K562 (cell line): Measurements from ENCODE around the gene PRRT1. TPM values are rescaled to one million over a fixed set of nuclear protein-coding genes. Genes with fewer than 3 reads are reported as not detected.

Source experiments
- AFF1 ChIP-seq, 2 experiments: fragments of 450-650 bp; IDR thresholded peaks; 2 replicates each; pipeline ENCODE4 v1.6.1; 2018; ENCODE audit warnings: mild to moderate bottlenecking in 2 of 2, low read depth in 1 of 2; ENCODE audit not compliant: partially characterized antibody in 2 of 2
- ARID2 ChIP-seq: fragments of 450-650 bp; IDR thresholded peaks from 2 replicates; pipeline ENCODE4 v1.6.1; 2017; ENCODE audit warnings: antibody characterized with exemption, mild to moderate bottlenecking
- ARID3A ChIP-seq: IDR thresholded peaks from 2 replicates; pipeline ENCODE4 v1.6.1; 2012; ENCODE audit warnings: low read depth, low read length, improper control_type of control experiment, borderline replicate concordance
- CHAMP1 ChIP-seq: fragments of 450-650 bp; IDR thresholded peaks from 2 replicates; pipeline ENCODE4 v1.6.1; 2016; ENCODE audit warnings: mild to moderate bottlenecking
- CTBP1 ChIP-seq: fragments of 450-650 bp; IDR thresholded peaks from 2 replicates; pipeline ENCODE4 v1.6.1; 2016; ENCODE audit warnings: borderline replicate concordance
- FUS ChIP-seq: fragments of 200-400 bp; formaldehyde crosslinking; optimal IDR thresholded peaks from 2 replicates; pipeline ENCODE3; 2017; ENCODE audit warnings: low read depth, low read length
- KAT2B ChIP-seq: IDR thresholded peaks from one replicate; pipeline ENCODE4 v1.6.1; 2012; ENCODE audit warnings: low read depth, mild to moderate bottlenecking, control low read depth, inconsistent platforms, low read length, moderate library complexity
- KAT7 ChIP-seq: sonication (generic); formaldehyde crosslinking; IDR thresholded peaks from 2 replicates; pipeline ENCODE4 v1.8.0; 2022; ENCODE audit warnings: missing genetic modification reagents, mild to moderate bottlenecking, borderline replicate concordance
- NFIX ChIP-seq: fragments of 250-450 bp; sonication (Bioruptor Pico); IDR thresholded peaks from 2 replicates; pipeline ENCODE4 v1.4.0; 2020; ENCODE audit warnings: low read depth, mild to moderate bottlenecking, moderate library complexity
- NR2C1 ChIP-seq, 2 experiments: fragments of 450-650 bp; IDR thresholded peaks; 2 replicates each; pipeline ENCODE4 v1.6.1; 2017; ENCODE audit warnings: mild to moderate bottlenecking in 2 of 2, antibody characterized with exemption in 1 of 2, inconsistent platforms in 1 of 2, missing compliant biosample characterization in 1 of 2, missing genetic modification characterization in 1 of 2
- PHTF2 ChIP-seq: fragments of 250-450 bp; sonication (Bioruptor Pico); IDR thresholded peaks from 2 replicates; pipeline ENCODE4 v1.5.0; 2021; ENCODE audit warnings: mild to moderate bottlenecking
- PPARD ChIP-seq: fragments of 250-450 bp; sonication (Bioruptor Pico); IDR thresholded peaks from 2 replicates; pipeline ENCODE4 v1.8.0; 2022; ENCODE audit warnings: inconsistent platforms, mild to moderate bottlenecking, moderate library complexity
- STAT6 ChIP-seq: sonication (generic); formaldehyde crosslinking; IDR thresholded peaks from 2 replicates; pipeline ENCODE4 v1.8.1; 2023; ENCODE audit warnings: mild to moderate bottlenecking, missing genetic modification reagents
- TBP ChIP-seq: optimal IDR thresholded peaks from 2 replicates; pipeline ENCODE3; 2011; ENCODE audit warnings: low read depth, low read length, improper control_type of control experiment
- XRCC3 ChIP-seq: fragments of 450-650 bp; IDR thresholded peaks from 2 replicates; pipeline ENCODE4 v1.6.1; 2017; ENCODE audit warnings: mild to moderate bottlenecking, moderate library complexity
- ZNF165 ChIP-seq: fragments of 250-450 bp; sonication (Bioruptor Pico); IDR thresholded peaks from 2 replicates; pipeline ENCODE4 v1.4.0; 2020; ENCODE audit warnings: borderline replicate concordance
- polyA plus RNA-seq, 8 experiments: library from polyadenylated mRNA; depleted of rRNA in 4 of 8; stranded (reverse) in 5 of 8; unstranded in 3 of 8; fragments of >200 nt; fragmentation: Nextera tagmentation in 2 of 8; fragmentation: Illumina TruSeq in 1 of 8; extraction: Ambion mirVana in 2 of 8; extraction: Trizol in 1 of 8; gene quantifications; 2 replicates each; pipeline versions ENCODE4 v1.2.1 to v1.2.3, GENCODE V29; 2011 to 2014; ENCODE audit warnings: inconsistent platforms in 1 of 8, missing spikeins in 1 of 8
- total RNA-seq, 7 experiments: library from RNA; depleted of rRNA in 6 of 7; stranded (reverse); fragments of >200 nt in 6 of 7; fragmentation: Illumina TruSeq in 2 of 7; extraction: Trizol in 2 of 7; gene quantifications; 2 replicates each; pipeline versions ENCODE4 v1.2.1 to v1.2.3, GENCODE V29; 2011 to 2021; ENCODE audit warnings: low replicate concordance in 1 of 7

Gene PRRT1
- total and polyA plus RNA-seq, 9 of the 15 experiments (the other 6 are each of a cell fraction or from before 2014, with no cell fraction given): 0.14 to 3.5 (median 0.41) TPM

GRCh38 chr6:32195902-32196681 is 44.4 kb upstream of the PRRT1 start (continued):
- 0 out of 2 replicates have a peak, but pooled peaks have one; percentile 77 for TF ChIP-seq ZNF165 (CRISPR knock-in tag)
- TF ChIP-seq CTBP1: no peak; the same call in 1 of the 2 replicates
- TF ChIP-seq ARID2: no peak
- peak; percentile 74 for TF ChIP-seq TBP
- no peak for TF ChIP-seq ARID3A
- TF ChIP-seq KAT7 (CRISPR knock-in tag): 0 out of 2 replicates have a peak, but pooled peaks have one; percentile 92
- no peak for TF ChIP-seq FUS
- TF ChIP-seq PHTF2 (CRISPR knock-in tag): no peak
- TF ChIP-seq STAT6: no peak; the same call in none of the 2 replicates
- TF ChIP-seq KAT2B: no peak
- no peak; the same call in 1 of the 2 replicates for TF ChIP-seq NFIX
- TF ChIP-seq AFF1 (IDR thresholded peaks at IDR 0.05; ENCODE audit: low read depth in 1 of 2, partially characterized antibody in 2 of 2): peak in 1 of 2 experiments; percentile 80
- no peak for TF ChIP-seq CHAMP1
- TF ChIP-seq NR2C1 (IDR thresholded peaks at IDR 0.05): no peak; the same call in 1 of the 2 replicates
- peak; percentile 29; the same call in 1 of the 2 replicates for TF ChIP-seq NR2C1 (tag; IDR thresholded peaks at IDR 0.05)
- TF ChIP-seq XRCC3: no peak
- TF ChIP-seq PPARD (CRISPR knock-in tag): no peak
